Left cardiac atrium (tissue), 4 donors: ENCODE data around the gene MVP. TPM values are rescaled to one million over a fixed set of nuclear protein-coding genes. Genes with fewer than 3 reads are reported as not detected.
"Not testable (repeated sequence)": the region's sequence is repeated elsewhere in the genome, so short reads cannot be mapped to it uniquely, and the experiment has no call there.

Experiments
- ATAC-seq, 2 donors: fragments of 200-7000 bp; cut with Tn5 transposase; one replicate each; pipeline ENCODE4 v1.9.1; 2020; ENCODE audit warnings: mild to moderate bottlenecking in 2 of 2, moderate library complexity in 2 of 2
- DNase-seq: peaks from one replicate; pipeline ENCODE4 v3.0.0-alpha.2; 2020
- intact Hi-C, 2 donors: fragments of 100-400 bp; cut with DNase I; formaldehyde crosslinking; loops; one replicate each; pipeline versions ENCODE4 v1.14.1 to v1.15.1; 2022 to 2023
- long read RNA-seq: library from polyadenylated mRNA; unstranded; transcript quantifications from one replicate; pipeline ENCODE4 v2.0.0, GENCODE V29; 2021
- total RNA-seq, 2 donors: library from RNA; stranded (reverse); fragmentation: NEBNext Ultra II Directional; extraction: Animal tissue kit (Norgen Biotek cat#: 25700); gene quantifications; one replicate each; pipeline ENCODE4 v1.2.1, GENCODE V29; 2021
- donor health status: DM: no; HTN: yes; CAD: no.
- donor health status: DM: no; HTN: yes; CAD: no; lungs with severe emphysema.
- donor health status: DM: yes; HTN: yes; CAD: no.
- donor health status: Dilated cardiomyopathy.

The MVP gene
- total RNA-seq = 10 to 100 TPM; 72.7 to 82.4 TPM
- long read RNA-seq, transcript MVP-201 (15 exons, 2,870 nt) = major isoform, 74 of 141 reads
- long read RNA-seq, transcript MVP-202 (15 exons, 2,925 nt) = minor isoform, 24 of 141 reads
- long read RNA-seq, partial matches to known transcripts = 36 of 141 reads
- long read RNA-seq, other reads (novel, unspliced or antisense) = 7 of 141 reads

DNA sequence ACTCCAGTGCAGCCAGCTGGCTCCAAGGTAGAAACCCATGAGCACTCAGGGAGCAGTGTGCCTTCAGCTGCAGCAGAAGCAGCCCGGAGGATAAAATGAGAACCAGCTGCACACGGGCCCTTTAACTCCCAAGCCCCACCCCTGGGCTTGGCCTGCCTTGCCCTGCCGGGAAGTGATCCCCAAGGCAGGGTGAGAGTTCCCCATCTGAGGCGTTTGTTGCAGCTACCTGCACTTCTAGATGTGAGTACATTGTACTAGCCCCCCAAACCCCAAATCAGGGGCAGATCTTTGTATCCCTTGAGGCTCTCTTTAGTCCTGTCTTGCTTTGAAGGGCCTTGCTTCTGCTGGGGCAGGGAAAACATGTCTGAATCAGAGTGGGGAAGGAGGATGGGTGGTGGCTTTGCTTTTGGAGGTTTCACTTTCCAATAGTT, at the start of gene MVP:
Gene MVP, plus strand, starts transcription at position 192 of the 431 bp plus-strand sequence. CDS start 10,088 bp downstream, outside the sequence.
- ATAC-seq (peak in 1 of 2 donors; percentile 33), DNase-seq (peak; percentile 82)
- intact Hi-C loops = no loop called here

DNA sequence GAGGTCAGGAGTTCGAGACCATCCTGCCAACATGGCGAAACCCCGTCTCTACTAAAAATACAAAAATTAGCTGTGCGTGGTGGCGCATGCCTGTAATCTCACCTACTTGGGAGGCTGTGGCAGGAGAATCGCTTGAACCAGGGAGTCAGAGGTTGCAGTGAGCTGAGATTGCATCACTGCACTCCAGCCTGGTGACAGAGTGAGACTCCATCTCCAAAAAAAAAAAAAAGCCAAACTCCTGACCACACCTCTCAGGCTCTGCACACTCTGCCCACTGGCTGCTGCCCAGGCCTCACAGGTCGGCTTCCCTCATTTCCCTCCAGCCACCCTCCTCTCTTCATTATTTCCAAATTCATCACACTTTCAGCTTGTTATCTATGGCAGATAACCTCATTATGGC, 47.9 kb upstream of the MVP start:
- ATAC-seq = peak in 1 of 2 donors; percentile 81
- intact Hi-C loops, DNase-seq: not testable (repeated sequence)

DNA sequence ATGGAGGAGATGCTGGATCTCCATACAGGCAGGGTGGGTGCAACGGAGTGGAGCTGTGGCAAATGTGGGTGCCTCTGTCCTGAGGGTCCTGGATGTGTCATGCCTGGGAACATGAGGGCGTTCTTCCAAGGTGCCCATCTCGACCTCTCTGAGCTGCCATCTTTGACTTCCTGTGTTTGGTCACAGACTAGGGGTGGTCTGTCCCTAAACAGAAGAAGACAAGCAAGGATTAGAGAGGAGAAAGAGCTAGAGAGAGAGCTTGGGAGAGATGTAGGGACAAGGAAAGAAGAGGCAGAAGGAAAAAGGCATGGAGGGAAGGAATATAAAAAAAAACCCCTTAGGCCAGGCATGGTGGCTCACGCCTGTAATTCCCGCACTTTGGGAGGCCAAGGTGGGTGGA, 45.5 kb upstream of the MVP start:
- no peak for ATAC-seq
- intact Hi-C loops = no loop called here
- no peak for DNase-seq

DNA sequence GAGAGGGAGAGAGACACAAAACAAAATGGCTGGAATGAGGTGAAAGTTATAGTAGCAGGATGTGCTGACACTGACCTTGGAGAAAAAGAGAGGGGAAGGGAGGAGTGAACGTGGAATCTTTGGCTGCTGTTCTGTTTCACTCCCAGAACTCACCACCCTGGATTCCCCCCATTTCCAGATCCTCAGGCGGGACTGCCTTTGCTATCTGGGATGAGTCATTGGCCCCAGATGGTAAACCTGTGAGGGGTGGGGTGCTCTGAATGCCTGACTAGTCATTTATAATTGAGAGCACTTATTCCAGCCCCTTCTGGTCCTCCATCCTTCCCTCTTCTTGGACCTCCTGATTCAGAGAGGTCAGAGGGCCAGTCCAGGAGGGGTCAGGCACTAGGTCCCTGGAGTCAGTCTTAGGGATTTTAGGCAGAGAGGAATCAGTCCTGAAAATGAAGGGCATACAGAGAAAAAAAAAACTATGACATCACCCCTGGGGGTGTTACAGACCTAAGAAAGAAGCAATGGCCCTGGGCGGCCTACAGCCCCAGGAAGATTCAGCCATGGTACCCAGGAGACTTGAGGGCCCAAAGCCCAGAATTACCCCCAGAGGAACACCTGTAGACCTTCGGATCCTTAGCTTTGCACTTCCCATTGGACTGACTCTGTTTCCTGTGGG, 44.4 kb upstream of the MVP start:
- peak in 1 of 2 donors; percentile 90 for ATAC-seq
- intact Hi-C loops = no loop called here

DNA sequence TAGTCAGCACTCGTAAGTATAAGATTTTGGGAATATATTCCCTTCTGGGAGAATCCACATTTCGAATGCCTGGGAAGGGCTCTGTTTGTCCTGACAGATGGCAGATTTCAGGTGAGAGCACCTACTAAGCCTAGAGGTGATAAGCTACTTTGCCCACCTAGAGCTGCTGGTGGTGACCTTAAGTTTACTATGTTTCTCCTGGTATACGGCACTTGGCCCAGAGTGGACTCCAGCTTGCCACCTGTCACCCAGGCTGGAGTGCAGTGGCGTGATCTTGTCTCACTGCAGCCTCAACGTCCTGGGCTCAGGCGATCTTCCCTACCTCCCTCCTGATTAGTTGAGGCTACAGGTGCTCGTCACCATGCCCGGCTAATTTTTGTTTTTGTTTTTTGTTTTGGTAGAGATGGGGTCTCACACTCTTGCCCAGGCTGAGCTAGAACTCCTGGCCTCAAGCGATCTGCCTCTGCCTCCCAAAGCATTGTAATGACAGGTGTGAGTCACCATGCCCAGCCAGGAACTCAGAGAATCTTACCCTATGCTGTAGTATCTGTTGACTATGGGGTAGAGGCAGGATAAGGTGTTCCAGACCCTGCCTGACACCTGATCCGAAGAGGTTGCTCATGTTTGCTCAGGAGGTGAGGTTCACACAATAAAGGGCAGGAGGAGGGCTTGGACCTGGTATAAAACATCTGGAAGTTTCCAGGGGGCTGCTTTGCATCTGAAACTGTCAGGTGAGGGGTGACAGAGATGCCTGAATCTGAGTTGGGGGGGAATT, 42.5 kb upstream of the MVP start, which contains the start of gene ZG16:
Gene ZG16, plus strand, starts transcription at position 681 of the 775 bp plus-strand sequence. CDS start 1,011 bp downstream, outside the sequence.
- DNase-seq = no peak
- ATAC-seq = no peak
- intact Hi-C loops = no loop called here

More for the DNA sequence above, 44.4 kb upstream of the MVP start:
- DNase-seq = no peak

DNA sequence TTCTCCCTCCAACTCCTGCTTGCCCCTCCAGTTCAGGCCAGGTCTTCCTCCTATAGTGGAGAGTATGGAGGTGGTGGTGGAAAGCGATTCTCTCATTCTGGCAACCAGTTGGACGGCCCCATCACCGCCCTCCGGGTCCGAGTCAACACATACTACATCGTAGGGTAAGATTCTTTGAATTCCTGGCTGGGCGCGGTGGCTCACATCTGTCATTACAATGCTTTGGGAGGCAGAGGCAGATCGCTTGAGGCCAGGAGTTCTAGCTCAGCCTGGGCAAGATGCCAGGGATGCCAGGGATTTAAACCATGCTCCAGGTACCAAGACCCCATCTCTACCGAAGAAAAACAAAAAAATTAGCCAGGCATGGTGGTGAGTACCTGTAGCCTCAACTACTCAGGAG, 40.8 kb upstream of the MVP start:
- ATAC-seq = no peak
- intact Hi-C loops = no loop called here
- no peak for DNase-seq

DNA sequence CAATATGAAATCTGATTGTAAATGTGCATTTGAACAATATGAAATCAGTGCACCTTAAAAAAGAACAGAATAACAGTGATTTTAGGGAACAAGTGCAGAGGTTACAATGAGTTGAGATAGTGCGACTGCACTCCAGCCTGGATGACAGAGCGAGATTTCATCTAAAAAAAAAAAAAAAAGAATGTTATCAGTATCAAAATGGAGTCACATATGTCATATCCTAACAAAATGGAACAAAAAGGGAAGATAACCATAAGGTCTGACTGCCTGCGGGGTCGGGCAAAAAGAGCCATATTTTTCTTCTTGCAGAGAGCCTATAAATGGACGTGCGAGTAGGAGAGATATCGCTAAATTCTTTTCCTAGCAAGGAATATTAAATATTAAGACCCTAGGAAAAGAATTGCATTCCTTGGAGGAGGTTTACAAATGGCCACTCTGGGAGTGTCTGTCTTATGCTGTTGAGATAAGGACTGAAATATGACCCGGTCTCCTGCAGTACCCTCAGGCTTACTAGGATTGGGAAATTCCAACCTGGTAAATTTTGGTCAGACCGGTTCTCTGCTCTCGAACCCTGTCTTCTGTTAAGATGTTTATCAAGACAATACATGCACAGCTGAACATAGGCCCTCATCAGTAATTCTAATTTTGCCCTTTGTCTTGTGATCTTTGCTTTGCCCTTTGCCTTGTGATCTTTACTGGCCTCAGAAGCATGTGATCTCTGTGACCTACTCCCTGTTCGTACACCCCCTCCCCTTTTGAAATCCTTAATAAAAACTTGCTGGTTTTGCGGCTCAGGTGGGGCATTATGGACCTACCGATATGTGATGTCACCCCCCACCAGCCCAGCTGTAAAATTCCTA, 36.9 kb upstream of the MVP start:
- DNase-seq, intact Hi-C loops: not testable (repeated sequence)

DNA sequence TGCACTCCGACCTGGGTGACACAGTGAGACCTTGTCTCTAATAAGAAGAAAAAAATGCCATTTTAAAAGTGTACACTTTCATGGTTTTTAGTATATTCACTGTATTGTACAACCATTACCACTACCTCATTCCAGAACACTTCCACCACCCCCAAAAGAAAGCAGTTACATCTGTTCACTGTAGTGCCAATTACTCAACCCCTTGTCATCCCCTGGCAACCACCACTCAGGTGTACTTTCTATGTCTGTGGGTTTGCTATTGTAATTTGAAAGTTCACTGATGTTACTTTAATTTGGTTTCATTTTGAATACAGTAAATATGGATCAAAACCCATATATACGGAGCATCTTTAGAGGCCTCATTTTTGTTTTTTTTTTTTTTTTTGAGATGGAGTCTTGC, 36.1 kb upstream of the MVP start:
- intact Hi-C loops = no loop called here
- no peak for DNase-seq
- ATAC-seq = no peak

More for the DNA sequence above, 36.9 kb upstream of the MVP start:
- ATAC-seq = not testable (repeated sequence)

DNA sequence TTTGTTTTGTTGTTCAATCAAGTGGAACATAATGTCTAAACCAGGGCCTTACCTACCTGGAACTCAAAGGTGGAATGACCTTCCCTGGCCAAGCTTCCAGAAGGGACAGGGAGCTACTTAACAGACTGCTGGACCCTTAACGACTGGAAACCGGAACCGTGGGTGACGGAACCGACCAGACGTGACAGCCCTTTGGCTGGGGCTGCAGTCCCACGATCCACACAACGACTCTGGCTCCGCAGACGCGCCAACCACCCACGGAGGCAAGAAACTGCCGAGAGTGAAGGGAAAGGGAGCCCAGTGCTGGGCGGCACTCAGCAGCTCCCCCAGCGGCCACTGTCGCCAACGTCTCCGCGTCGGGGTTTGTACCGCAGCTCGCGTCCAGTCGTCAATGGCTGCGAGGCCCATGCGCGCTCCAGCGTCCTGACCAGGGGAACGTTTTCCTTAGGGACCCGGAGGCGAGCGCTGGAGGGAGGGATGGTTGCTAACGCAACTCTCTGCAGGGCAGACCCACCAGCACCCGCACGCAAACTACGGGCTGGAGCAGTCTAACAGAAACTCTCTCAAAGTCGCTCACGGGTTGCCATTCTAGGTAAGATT, 35.3 kb upstream of the MVP start:
- peak; percentile 89 to 94 for ATAC-seq
- intact Hi-C loops = no loop called here

DNA sequence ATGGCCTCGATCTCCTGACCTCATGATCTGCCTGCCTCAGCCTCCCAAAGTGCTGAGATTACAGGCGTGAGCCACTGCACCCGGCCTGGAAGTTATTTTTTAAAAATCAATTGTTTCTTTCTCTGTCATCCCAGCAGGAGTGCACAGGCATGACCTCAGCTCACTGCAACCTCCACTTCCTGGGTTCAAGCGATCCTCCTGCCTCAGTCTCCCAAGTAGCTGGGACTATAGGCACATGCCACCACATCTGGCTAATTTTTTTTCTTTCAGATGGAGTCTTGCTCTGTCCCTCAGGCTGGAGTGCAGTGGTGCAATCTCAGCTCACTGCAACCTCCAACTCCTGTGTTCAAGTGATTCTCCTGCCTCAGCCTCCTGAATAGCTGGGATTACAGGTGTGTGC, 33.1 kb upstream of the MVP start:
- ATAC-seq, intact Hi-C loops, DNase-seq: not testable (repeated sequence)

More for the DNA sequence above, 35.3 kb upstream of the MVP start:
- DNase-seq = peak; percentile 84

DNA sequence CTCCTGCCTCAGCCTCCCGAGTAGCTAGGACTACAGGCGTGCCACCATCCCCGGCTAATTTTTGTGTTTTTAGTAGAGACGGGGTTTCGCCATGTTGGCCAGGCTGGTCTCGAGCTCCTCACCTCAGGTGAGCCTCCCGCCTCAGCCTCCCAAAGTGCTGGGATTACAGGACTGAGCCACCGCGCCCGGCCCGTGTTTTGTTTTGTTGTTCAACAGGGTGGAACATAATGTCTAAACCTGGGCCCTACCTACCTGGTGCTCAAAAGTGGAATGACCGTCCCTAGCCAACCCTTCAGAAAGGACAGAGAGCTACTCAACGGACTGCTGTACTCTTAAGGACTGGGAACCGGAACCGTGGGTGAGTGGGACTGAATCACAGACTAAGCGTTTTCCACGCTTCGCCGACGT, 30.5 kb upstream of the MVP start:
- no peak for ATAC-seq
- intact Hi-C loops = no loop called here
- DNase-seq = no peak

DNA sequence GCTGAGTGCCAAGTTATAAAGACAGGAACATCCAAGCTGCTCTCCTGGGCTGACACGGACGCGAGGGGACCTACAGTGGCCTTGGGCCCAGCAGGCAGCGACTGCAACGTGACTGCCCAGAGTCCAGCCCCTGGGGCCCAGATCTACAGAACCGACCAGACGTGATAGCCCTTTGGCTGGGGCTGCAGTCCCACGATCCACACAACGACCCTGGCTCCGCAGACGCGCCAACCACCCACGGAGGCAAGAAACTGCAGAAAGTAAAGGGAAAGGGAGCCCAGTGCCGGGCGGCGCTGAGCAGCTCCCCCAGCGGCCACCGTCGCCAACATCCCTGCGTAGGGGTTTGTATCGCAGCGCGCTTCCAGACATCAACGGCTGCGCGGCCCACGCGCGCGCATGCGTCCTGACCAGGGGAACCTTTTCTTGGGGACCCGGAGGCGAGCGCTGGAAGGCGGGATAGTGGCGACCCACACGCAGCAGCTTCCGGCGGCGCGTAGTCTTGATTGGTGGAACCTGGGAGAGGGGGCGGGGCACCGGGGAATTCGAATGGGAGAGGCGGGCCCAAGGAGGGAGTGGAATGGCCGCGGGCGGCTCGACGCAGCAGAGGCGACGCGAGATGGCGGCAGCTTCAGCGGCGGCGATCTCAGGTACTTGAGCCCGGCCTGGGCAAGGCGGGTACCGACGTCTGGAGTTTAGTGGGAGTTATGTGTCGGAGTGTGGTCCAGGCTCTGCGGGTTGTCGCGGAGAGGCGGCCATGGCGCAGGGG, 29.9 kb upstream of the MVP start, which contains the start of gene KIF22:
Gene KIF22, plus strand, starts transcription at position 569 of the 766 bp plus-strand sequence. Its CDS starts 9 bp downstream, at position 578.
- ATAC-seq = peak; percentile 99
- DNase-seq = peak; percentile 100
- intact Hi-C loops = no loop called here

DNA sequence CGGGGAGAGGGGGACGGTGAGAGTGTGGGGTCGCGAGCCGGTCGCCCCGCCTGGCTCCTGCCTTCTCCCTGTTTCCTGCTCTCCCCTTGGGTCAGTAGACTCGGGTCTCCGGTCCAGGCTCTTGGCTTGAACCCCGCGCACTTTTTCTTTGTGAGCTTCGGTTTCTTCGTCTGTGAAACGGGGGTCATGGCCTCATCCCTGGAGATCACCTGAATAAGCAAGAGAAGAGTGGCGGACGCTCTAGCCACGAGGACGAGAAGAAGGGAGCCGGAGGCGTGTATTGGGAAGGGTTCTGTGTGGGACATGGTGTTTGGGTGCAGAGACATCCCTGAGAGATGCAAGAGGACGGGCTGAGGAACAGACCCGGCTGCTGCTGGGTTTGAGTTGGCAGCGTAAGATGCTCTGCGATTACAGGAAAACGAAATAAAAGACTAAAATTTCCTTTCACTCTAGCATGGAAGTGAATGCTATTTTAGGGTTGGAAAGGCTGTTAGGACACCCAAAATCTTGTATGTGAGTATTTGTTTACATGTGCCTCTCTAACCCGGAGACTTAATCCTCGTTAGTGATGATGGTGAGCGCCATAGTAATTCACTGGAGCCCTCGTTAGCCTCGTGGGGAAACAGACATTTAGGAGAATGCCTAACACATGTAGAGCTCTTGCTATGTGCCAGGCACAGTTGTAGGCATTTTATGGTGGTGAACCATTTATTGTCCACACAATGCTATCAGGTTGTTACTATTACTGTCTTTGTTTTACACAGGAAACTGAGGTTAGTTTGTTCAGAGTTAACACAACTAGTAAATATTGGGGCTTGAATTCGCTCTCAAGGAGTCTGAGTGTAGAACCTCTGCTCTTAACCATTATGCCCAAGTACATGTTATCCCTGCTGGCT, 29.1 kb upstream of the MVP start:
- intact Hi-C loops = no loop called here
- ATAC-seq (peak; percentile 1 to 3), DNase-seq (peak; percentile 28)

DNA sequence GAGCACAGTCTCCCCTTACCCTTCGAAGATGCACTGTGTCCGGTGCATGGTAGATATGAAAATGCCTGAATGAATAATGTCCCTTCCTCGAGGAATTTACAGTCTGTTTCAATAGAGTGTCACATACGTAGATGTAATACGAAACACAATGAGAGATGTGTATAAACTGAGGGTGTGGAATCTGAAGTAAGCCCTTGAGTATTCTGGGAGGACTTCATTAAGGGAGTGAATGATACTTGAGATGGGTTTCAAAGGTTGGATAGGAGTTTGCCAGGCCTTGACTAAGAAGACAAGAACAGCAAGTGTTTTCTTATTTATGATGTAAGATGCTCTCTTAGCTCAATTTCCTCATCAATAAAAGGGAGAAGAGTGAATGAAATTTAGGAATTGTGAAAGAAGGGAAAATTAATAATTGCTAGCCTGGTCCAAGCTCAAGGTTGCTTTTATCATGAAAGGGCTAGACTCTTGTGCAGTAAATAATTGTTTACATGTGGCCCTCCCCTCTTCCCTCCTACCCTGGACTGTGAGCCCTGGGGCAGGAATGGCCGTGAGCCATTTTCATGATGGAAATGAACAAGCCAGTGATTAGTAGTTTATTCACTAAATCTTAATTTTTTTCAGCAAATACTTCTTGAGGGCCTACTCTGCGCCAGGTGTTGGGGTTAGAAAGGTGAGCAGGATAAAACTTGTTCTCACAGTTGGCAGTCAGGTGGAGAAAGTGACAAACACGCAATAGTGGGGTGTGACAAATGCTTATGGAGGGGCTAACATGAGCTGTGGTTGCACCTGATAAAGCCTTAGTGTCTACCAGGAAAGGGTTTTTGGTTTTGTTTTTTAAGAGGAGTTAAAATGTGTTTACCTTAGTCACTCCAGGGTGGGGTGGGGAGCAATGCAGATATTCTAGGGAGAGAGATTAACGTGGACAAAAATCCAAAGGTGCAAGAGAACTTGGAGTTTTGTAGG, 28.1 kb upstream of the MVP start:
- DNase-seq = no peak
- ATAC-seq = no peak
- intact Hi-C loops = no loop called here

DNA sequence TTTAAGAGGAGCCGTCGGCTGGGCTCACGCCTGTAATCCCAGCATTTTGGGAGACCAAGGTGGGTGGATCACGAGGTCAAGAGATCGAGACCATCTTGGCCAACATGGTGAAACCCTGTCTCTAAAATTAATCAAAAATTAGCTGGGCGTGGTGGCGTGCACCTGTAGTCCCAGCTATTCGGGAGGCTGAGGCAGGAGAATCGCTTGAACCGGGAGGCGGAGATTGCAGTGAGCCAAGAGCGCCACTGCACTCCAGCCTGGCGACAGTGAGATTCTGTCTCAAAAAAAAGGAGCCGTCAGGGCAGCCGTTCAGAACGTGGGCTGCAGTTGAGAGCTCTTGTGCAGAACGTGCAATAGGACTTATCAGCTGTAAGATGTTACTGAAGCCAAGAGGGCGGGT, 27.1 kb upstream of the MVP start:
- DNase-seq, intact Hi-C loops, ATAC-seq: not testable (repeated sequence)
